T-helper 1 cell treated with Interleukin-12 subunit alpha and Interleukin-12 subunit beta and Interleukin-4 antibody, amounts not matched to agents 30 ng/mL and 1 ng/mL, for 36 hours (primary cell): ENCODE data around the gene CRBN. TPM values are rescaled to one million over a fixed set of nuclear protein-coding genes. Genes with fewer than 3 reads are reported as not detected.

Source experiments
- intact Hi-C: fragments of 100-400 bp; cut with micrococcal nuclease; formaldehyde crosslinking; loops from one replicate; pipeline ENCODE4 v1.15.1; 2024
- total RNA-seq: library from RNA; stranded (reverse); gene quantifications from 2 replicates; pipeline ENCODE4 v1.2.3, GENCODE V29; 2022

Gene CRBN
- total RNA-seq, 1 donor from 2014 or later = 62.4 TPM

DNA sequence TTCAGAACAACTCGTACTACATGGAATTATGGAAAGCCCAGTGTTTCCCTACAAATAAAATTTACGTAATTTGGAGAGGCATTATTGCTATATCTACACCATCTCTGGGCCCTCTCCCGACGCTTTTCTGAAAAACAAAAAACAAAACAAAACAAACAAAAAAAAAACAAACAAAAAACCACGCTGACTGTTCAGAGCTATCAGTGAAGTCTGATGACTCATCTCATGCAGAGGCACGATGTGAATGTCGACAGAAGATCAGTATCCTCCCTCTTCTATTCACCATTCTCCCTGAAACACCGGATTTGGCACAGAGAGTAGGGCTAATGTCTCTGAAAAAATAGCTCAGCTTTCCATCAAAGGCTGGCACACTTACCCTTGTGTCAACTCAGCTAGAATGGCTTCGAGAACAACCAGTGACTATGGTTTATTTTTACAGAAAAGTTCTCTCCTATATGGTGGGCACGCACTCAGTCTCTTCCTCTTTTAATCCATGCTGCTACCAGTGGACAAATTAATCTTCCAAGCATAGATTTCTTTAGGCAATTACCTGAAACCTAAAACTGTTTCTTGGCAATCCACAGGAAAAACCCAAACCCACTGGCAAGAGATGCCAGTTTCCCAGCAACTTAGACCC lies 1.5 kb downstream of the CRBN start:
- intact Hi-C loops = loop anchor here (2.0 to 10.0 kb wide), 3 partner anchors 471 to 1947 kb away; partner anchors contain the start of genes ARL8B and ITPR1

DNA sequence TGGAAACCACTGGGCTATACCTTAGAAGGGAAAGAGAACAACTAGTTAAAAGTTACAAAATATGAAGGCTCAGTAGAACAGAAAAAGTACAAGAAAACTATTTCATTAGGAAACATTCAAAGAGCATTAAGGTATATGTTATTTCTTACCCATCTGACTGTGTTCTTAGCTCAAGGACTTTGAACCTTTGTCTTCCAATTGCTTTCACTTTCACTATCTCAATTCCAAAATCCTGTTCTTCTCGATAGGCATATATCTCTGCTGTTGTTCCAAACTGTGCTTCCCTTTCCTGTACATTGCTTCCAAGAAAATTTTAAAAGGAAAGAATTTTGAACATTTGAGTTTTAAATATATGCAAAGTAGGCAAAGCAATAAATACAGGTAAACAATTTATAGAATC lies 6.9 kb downstream of the CRBN start:
- intact Hi-C loops = loop anchor here (1.0 to 10.0 kb wide), 4 partner anchors 45 to 1952 kb away; partner anchors contain the start of gene ARL8B

GRCh38 chr3:3170998-3171397 lies 8.5 kb downstream of the CRBN start:
- intact Hi-C loops = loop anchor here (1.0 to 10.0 kb wide), 4 partner anchors 8 to 1954 kb away; partner anchors contain the start of genes ARL8B and CRBN

DNA sequence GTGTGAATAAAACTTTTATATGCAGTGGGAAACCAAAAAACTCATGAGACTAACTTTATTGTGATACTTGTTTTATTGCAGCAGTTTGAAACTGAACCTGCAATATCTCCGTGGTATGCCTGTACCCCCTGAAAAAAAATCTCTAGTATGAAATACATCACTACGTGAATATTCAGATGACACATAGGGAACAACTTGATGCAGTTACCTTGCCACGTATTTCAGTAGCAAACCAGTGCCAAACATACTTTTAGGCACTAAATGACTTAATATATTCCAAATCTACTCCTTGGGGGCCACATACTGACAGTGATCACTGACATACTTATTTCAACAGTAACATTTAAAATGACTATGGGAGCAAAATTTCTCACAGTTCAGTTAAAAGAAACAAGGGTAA lies 13.8 kb downstream of the CRBN start:
- intact Hi-C loops = no loop called here

DNA sequence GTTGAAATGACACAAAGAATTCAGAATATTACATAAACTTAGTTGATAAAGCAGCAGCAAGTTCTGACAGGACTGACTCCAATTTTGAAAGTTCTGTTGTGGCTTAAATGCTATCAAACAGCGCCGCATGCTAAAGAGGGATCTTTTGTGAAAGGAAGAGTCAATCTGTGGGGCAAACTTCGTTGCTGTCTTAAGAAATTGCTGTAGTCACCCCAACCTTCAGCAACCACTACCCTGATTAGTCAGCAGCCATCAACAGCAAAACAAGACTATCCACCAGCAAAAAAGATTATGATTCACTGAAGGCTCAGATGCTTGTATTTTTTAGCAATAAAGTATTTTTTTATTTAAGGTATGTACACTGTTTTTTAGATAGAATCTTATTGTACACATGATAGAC lies 14.2 kb downstream of the CRBN start:
- intact Hi-C loops = no loop called here

DNA sequence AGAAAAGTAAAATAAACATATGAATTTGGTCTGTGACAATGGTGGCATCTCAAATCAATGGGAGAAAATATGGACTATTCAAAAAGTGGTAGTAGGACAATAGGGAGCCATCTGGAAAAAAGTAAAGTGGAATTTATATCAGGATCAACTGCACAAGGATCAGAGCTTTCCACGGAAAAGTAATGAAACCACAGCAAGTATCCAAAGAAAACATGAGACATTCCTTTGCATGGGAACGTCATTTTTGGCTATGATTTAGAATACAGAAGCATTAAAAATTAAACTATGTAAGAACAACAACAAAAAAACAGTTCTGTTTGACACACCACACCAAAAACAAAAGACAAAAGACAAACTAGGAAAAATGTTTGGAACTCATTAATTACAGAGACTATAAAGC lies 18.7 kb downstream of the CRBN start:
- intact Hi-C loops = no loop called here

DNA sequence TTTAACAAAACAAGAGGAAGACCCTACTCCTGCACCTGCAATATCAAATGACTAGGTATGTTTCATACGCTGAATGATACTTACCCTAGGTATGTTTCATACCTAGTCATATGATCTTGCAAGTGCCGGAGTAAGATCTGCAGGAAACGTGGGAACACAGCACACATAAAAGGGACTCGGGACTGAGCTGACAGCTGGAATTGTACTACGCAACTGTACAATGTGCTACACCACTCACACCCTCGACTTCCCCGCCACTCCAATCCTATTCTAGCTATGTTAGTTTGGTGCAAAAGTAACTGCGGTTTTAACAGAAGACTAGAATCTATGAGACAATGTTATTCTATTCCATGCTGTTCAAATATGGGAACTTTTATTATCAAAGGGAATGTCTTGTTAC lies 22.0 kb downstream of the CRBN start:
- intact Hi-C loops = no loop called here

DNA sequence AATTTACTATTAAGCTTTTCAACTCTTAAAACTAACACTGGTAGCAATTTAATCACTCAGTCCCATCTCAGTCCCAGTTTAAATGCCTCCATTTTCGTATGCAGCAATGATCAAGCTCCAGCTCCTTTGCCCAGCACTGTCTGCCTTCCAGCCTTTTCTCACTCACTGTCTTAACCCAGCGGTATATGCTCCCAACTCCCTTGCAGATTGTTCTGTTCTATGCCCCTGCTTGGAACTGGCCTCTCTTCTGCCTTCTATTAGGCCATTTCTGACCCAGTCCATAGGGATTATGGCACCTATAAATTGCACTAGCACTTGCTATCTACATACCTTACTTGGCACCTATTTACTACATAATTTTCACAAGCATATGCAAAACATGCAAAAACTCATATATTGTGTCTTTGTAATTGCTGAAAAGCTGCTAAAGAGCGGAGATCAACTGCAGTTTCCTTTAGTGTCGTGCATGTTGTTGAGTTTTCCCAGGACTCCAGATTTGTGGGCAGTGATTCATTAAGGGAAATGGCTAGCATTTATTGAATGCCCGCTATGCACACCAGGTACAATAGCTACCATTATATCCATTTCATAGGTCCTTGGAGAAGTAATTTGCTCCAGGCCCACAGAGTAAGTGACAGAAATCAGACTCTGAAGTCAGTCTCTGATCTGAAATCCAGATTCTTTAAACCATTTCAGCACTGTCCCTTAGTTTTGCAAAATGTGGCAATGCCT lies 24.4 kb downstream of the CRBN start:
- intact Hi-C loops = no loop called here

- intact Hi-C loops = no loop called here
Measured at GRCh38 chr3:3151513-3151912, 28.0 kb downstream of the CRBN start.

DNA sequence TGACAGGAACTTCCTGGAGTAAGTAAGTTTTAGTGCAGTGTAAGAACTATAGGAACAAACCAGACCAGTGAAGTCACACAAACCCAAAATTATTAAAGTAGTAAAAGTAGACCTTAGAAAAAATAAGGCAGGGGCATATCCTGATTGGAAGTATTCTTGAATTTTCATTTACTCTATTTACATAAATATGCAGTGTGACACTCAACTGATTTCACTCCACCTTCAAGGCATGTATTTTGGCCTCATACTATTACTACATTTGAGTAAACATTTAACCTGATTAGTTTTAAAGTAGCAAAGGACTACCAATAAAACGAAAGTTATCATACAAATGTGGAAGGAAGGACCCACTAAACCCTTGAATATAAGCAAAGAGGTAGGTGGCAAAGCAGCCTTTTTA lies 29.9 kb downstream of the CRBN start:
- intact Hi-C loops = loop anchor here (2.0 kb wide), 1 partner anchor 23 kb away; the partner anchor contains the start of gene TRNT1

DNA sequence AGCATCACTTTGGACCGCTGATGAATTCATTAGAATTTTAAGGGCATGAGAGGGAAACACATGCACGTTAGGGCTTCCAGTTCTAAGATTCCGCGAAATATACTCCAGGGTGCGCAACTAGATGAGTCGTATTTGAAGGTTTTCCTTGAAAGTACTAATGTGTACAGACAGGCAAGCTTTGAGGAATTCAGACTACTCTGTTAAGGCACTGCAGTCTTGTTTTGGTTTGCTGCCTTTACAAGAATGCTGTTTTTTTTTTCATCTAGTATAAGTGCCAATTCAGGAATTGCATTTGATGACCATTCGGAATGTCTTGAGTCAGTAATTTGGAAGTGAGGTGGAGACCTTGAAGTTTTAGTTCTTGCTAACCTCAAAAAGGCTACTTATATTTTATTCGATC lies 33.7 kb downstream of the CRBN start:
- intact Hi-C loops = no loop called here

- intact Hi-C loops = no loop called here
Measured at GRCh38 chr3:3141939-3142338, 37.6 kb downstream of the CRBN start.

DNA sequence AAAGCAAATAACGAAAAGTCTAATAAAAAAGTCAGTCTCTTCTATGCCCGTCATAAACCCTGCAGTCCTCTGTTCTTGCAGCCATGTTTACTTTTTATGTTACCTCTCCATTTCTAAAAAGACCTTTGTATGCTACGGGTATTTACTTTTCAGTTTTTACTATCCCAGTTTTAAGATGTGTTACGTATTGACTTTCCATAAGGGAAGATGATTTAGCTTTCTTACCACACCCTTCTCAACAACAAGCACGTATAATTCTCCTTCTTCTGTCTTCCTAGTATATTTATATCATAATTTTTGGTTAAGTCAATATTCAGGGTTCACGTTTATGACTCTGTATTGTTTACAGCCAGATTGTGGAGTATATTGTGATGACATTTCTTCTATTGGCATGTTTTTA lies 42.0 kb downstream of the CRBN start:
- intact Hi-C loops = no loop called here

GRCh38 chr3:3134750-3135448 lies 44.6 kb downstream of the CRBN start:
- intact Hi-C loops = no loop called here

DNA sequence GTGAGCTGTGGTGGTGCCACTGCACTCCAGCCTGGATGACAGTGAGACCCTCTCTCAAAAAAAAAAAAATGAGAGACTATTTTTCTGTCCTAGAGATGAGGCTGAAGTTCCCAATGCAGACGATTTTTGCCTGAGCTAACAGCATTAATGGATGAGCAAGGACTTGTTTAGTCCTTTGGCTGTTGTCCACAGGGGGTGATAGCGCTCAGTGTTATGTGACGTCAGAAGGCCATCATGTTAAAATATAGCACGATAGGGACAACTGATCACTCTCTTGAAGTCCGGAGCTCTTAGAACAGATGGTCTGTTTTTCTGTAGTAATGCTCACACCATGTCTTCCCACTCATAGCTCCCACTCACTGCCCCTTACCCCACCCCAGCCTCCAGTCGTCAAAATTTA lies 46.0 kb downstream of the CRBN start:
- intact Hi-C loops = no loop called here

DNA sequence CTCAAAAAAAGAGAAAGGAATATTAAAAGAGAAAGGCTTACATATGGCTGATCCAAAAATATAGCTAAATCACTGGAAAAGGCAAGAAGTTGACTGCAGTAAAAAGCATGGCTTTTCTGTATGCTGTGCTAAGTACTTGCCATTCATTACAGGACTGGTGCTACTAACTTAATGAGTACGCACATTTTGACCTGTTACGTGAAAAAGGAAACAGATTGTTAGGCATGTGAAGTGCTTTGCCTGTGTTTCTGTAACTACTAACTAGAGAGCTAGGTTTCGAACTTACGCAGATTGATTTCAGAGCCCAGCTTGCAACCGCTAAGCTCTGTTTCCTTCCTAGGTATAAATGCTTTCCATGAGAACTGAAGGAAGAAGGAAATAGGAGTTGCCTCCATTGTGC lies 49.9 kb downstream of the CRBN start:
- intact Hi-C loops = no loop called here

GRCh38 chr3:3127432-3128010 lies 52.0 kb downstream of the CRBN start:
- intact Hi-C loops = loop anchor here (1.0 to 2.0 kb wide), 5 partner anchors 21 to 1995 kb away; partner anchors contain the start of genes ARL8B, CRBN and SETMAR

GRCh38 chr3:3126477-3127431 lies 52.7 kb downstream of the CRBN start, which contains the start of gene TRNT1:
Gene TRNT1, plus strand, starts transcription at chr3:3126940. Its CDS starts 2,101 bp downstream, at chr3:3129041.
- intact Hi-C loops = loop anchor here (1.0 to 2.0 kb wide), 7 partner anchors 22 to 1996 kb away; partner anchors contain the start of genes ARL8B, CRBN, ITPR1 and SETMAR

DNA sequence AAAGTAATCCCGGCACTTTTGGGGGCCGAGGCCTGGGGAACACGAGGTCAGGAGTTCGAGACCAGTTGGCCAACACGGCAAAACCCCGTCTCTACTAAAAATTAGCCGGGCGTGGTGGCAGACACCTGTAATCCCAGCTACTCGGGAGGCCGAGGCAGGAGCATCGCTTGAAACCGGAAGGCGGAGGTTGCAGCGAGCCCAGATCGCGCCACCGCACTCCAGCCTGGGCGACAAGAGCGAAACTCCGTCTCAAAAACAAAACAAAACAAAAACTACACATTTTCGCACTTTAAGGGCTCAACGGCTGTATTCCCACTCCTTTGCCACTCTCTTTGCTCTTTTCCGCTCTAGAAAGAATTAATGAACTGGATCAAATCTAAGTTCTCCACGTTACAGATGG lies 53.5 kb downstream of the CRBN start:
- intact Hi-C loops = loop anchor here (1.0 to 2.0 kb wide), 4 partner anchors 23 to 1997 kb away; partner anchors contain the start of genes ARL8B and ITPR1

DNA sequence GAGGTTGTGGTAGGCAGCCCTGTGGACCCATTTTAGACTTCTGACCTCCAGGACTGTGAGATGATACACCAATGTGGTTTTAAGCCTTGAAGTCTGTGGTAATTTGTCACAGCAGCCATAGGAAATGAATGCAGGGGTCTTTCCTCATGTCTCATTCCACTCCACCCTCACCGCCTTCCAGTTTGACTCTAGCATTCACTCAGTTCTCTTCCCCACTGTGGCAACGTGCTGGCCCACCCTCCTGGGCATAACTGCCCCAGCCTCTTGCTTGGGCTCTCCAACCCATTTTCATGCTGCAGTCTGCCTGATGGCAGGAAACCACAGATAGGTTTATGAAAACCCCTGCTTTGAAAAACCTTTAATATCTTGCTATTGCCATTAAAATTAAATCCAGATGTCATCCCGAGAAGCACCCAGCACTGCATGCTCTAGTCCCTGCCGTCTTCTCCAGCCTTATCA lies 60.1 kb downstream of the CRBN start:
- intact Hi-C loops = no loop called here
